Activated T-cell treated with anti-CD3 and anti-CD28 coated beads, Interleukin-2, amount 50 U/mL, for 48 hours (primary cell): Measurements from ENCODE around the gene NAA60.
"Not testable (repeated sequence)": the region's sequence is repeated elsewhere in the genome, so short reads cannot be mapped to it uniquely, and the experiment has no call there.

Experiments used
- DNase-seq, 2 experiments: peaks; one replicate each; pipeline ENCODE4 v3.0.0-alpha.2; 2020

The NAA60 gene

GRCh38 chr16:3465301-3465700 is 21.8 kb downstream of the NAA60 start:
- no peak for DNase-seq

DNA sequence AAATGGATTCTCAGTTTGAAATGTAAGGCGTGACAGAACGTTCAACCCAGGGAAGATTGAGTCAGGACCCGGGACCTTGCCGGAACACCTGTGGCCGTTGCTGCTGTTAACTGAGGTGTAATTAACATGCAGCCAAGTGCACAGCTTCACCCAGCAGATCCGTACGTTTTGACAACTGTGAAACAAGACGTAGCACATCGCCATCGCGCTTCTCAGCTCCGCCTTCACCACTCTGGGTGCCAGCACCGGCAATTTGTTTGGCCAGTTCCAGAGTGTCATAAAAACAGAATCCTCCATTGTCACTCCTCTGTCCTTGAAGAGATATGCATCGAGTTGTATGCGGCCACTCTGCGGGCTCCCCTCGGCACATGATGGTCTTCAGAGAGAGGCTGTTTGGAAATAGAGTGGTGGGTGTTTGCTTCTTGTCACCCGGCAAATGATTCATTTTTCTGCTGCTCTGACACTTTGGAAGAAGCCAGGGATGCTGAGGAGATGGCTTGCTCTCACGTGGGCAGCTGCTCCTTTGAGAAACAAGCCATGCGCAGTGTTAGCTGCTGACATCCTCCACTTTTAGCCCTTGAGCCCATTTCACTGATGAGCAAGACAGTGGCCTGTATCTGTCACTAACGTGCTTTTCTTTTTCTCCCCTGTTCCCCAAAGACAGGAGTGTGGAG is 22.6 kb downstream of the NAA60 start:
- DNase-seq = no peak

DNA sequence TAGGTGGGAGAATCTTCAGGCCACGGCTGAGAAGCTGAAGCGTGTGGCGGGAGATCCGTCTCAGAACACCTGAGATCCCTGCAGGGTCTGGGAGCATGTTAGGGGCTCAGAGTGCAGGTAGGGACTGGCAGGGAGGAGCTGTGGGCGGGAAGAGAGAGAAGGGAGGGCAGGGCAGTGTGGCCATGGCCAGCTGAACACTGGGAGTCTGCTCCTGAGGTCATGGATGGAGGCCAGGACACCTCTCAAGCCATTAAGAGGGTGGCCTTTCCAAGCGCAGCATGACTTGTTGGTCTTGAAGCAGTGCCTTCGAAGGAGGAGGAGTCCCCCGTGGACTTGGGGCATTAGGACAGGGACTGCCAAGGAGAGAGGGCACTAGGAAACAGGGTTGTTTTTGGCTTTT is 23.7 kb downstream of the NAA60 start:
- no peak for DNase-seq

DNA sequence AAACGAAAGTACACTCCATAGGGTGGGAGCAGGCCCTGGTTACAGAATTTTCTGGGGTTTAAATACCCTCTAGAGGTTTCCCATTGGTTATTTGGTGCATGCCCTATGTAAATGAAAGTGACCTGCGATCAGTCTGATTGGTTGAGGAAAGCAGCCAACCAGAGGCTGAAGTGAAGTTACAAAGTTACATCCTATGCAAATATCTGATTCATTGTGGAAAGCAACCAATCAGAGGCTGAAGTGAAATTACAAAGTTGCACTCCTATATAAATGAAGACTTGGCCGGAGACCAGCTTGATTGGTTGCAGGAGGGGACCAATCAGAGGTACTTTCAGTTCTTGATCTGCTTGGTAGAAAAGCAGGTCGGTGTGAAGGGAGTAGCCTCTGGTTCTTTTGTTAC is 24.4 kb downstream of the NAA60 start:
- DNase-seq = no peak

DNA sequence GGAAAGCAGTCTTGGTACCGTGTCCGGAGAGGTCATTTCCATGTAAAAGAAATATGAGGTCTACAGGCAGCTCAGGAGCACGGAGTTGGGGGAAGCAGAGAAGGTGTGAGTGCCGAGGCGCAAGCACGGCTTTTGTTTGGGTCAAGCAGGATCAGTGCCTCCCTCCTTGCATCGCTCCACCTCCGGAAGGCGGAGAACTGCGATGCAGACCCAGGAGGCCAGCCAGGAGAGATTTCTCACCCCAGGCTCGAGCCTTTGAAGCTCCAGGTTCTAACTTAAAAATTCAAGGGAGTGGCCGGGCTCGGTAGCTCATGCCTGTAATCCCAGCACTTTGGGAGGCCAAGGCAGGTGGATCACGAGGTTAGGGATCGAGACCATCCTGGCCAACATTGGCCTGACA is 25.0 kb downstream of the NAA60 start:
- DNase-seq = no peak

DNA sequence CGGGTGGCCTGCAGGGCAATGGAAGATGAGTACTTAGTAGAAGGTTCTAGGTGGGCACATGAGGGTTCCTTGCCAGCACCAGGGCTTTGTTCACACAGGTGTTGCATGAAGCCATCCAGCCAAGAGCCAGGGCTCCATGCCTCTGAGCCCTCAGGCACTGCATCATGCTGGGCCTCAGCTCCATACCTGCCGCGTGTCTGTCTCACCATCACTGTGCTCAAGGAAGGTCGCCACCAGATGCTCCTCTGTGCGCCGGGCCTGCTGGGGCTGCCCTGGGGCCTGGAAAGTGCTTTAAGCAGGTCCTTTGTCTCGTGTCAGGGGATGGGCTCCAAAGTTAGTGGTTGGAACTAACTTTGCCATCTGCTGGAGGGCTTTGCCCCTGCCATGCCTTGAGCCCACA is 26.3 kb downstream of the NAA60 start:
- no peak for DNase-seq

DNA sequence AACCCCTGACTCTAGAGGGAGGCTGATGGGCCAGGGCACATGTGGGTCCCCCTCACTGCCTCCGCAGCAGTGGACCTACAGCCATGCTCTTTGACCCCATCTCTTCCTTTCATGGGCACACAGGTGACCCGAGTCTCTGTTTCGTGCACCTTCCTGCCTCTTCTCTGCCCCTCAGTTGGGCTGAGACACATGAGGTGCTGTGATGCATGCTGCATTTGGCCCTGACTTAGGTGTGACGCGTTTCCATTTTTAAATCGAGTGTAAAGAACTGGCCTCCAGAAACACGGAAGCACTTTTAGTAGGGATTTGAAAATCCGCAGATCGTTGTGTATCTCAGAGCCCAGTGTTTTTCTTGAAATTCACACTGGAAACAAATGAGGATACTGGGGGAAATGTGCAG is 27.2 kb downstream of the NAA60 start:
- no peak for DNase-seq

DNA sequence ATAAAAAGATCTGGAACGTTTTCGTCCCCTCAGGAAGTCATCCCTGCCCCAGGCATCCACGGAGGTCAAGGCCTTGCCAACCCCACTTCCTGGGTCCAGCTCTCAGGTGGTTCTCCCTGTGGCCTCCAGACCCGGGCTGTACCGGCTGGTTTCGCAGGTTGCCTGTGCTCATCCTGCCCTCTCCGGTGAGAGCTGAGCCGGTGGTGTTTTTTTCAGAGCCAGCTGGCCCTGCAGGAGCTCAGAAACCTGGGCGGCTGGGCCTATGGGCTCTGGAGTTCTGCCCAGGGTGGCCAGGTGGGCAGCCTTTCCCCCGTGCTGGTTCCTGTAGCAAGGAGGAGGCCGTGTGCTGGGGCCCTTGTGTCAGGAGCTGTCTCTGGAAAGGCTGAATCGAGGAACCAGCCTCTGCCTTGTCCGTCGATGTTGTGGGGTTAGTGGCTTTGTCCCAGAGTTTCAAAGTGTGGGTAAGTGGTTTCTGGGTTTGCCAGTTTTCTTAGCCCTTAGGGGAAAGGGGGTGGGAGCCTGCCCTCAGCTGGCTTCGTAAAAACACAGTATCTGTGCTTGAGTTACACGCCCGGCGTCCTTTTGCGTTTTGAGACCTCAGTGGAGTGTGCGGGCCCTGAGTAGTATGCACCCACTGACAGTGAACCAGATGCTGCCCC is 28.2 kb downstream of the NAA60 start:
- no peak for DNase-seq

DNA sequence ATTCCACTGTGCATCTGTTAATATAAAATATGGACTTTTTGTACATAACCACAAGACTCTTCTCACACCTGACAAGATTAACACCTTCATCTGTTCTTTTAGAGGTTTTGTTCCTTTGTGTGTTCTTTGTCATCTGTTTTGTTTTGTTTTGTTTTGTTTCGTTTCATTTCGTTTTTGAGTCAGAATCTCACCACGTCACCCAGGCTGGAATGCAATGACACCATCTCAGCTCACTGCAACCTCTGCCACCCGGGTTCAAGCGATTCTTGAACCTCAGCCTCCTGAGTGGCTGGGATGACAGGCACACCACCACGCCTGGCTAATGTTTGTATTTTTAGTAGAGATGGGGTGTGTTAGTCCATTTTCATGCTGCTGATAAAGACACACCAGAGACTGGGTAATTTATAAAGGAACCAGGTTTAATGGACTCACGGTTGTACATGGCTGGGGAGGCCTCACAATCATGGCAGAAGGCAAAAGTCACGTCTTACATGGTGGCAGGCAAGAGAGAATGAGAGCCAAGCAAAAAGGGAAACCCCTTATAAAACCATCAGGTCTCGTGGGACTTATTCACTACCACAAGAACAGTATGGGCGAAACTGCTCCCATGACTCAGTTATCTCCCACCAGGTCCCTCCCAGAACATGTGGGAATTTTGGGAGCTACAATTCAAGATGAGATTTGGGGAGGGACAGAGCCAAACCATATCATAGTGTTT is 29.6 kb downstream of the NAA60 start:
- no peak for DNase-seq

- not testable (repeated sequence) for DNase-seq
These were observed 30.1 kb downstream of the NAA60 start for GRCh38 chr16:3473596-3473943.

- no peak for DNase-seq
These were observed 30.8 kb downstream of the NAA60 start for GRCh38 chr16:3474136-3474779.

- DNase-seq = not testable (repeated sequence)
These were observed 31.4 kb downstream of the NAA60 start for GRCh38 chr16:3474870-3475269.

GRCh38 chr16:3475604-3476375 is 32.3 kb downstream of the NAA60 start:
- no peak for DNase-seq

GRCh38 chr16:3476409-3476808 is 32.9 kb downstream of the NAA60 start:
- DNase-seq = no peak

DNA sequence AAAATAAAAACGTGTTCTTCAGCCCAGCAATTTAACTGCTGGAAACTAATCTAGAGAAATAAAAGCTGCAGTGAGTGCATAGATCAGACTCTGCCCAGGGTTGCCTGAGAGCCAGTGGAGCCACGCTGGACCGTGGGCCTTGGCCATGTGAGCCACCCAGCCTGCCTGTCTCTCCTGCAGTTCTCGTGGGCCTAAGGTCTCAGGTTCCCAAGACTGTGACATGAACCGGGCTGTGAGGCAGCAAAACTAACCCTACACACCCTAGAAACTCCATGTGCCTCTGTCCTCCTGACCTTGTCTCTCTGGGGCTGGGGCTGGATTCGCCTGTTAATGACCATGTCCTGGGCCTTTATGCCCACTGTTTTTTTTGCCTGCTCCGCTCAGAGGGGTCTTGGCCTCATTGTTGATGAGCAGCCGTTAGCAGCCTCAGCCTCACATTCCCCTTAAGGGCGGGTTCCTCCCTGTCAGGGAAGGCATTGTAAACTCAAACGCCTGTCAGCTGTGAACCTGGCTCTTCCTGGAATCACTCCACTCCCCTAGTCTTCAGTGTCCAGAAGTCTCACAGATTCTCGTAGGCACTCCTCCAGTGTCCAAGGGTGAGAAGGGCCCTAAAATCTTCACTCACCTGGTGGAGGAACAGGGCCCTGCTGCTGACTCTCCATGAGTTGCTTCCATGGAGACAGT is 34.9 kb downstream of the NAA60 start:
- DNase-seq = no peak

GRCh38 chr16:3479654-3480216 is 36.3 kb downstream of the NAA60 start:
- no peak for DNase-seq

GRCh38 chr16:3480901-3481695 is 37.6 kb downstream of the NAA60 start:
- no peak for DNase-seq

- DNase-seq = no peak
These were observed 38.5 kb downstream of the NAA60 start for GRCh38 chr16:3481696-3482658.

- DNase-seq = no peak
These were observed 39.3 kb downstream of the NAA60 start for GRCh38 chr16:3482659-3483241.
